ENCODE measurements around the gene MAP2K1. TPM values are rescaled to one million over a fixed set of nuclear protein-coding genes. Genes with fewer than 3 reads are reported as not detected.

The MAP2K1 gene
- total RNA-seq, 1 donor from 2014 or later, result 23.6 TPM

DNA sequence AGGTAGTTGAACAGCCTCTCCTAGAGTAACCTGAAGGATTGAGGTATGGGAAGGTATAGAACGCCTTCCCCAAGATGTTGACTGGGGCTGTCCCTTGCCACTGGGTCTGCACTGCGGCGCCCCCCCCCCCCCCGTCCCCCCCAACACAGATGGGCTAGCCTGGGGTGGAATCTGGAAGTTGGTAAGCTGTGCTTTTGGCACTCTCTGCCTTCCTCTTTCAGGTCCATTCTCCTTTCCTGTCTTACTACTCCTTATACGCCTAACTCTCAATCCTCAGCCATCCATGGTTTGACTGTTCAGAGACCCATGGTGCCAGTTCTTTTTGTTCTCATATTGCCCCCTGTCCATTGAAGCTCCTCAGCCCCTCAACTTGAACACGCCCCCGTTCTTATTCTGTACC lies 42.8 kb downstream of the MAP2K1 start:
- H3K27me3 ChIP-seq, result no peaks in the 10 kb centered on the region
- H3K4me3 ChIP-seq, result no peak overlapping the region
- H3K36me3 ChIP-seq, result no peaks in the 10 kb centered on the region
- no peaks in the 10 kb centered on the region for H3K9me3 ChIP-seq
- intact Hi-C loops (cut with DNase I), result no loop called here
- no peak for DNase-seq (ENCODE audit: extremely low spot score in 2 of 2)
- no peak for TF ChIP-seq CTCF (IDR thresholded peaks at IDR 0.05)
- TF ChIP-seq POLR2A (IDR thresholded peaks at IDR 0.05), result no peak
- no peak for TF ChIP-seq POLR2AphosphoS5 (IDR thresholded peaks at IDR 0.05; ENCODE audit: insufficient read depth in 1 of 2, low read depth in 1 of 2)
- H3K27ac ChIP-seq, result no peak overlapping the region
- no peaks in the 10 kb centered on the region for H3K4me1 ChIP-seq

DNA sequence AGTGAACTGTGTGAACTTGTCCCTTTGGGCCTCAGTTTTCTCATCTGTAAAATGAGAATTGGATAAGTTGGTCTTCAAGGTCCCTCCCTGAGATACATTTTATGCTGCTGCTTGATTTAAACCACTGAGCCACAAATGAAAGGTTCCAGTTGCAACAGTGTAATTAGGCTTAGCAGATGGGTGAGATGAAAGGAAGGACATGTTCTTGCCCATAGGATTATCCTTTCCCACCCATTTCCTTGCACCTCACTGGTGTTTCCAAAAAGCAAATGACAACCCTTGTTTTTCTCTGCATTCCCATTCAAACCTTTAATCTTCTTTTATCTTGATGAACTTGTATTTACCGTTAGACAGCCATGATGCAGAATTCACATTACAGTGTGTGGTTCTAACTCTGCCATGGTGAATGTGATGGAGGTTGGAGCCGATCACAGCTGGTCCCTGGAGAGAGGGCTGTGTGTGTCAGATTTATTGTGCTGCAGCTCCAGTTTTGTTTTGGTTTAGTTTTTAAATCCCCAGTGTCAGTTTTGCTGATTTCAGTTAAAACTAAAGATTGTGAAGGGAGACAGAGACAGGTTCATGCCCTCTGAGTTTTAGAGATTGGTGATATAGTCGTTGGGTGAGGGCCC lies 44.0 kb downstream of the MAP2K1 start:
- Histone ChIP-seq H3K4me3 (no peak overlapping the region), H3K4me1 (no peaks in the 10 kb centered on the region), H3K36me3 (no peaks in the 10 kb centered on the region), H3K27me3 (no peaks in the 10 kb centered on the region), H3K9me3 (no peaks in the 10 kb centered on the region), H3K27ac (no peak overlapping the region)
- intact Hi-C loops (cut with DNase I), result no loop called here
- DNase-seq (ENCODE audit: extremely low spot score in 2 of 2), result no peak
- no peak for TF ChIP-seq POLR2AphosphoS5 (IDR thresholded peaks at IDR 0.05; ENCODE audit: insufficient read depth in 1 of 2, low read depth in 1 of 2)
- no peak for TF ChIP-seq CTCF (IDR thresholded peaks at IDR 0.05)
- TF ChIP-seq POLR2A (IDR thresholded peaks at IDR 0.05), result no peak

DNA sequence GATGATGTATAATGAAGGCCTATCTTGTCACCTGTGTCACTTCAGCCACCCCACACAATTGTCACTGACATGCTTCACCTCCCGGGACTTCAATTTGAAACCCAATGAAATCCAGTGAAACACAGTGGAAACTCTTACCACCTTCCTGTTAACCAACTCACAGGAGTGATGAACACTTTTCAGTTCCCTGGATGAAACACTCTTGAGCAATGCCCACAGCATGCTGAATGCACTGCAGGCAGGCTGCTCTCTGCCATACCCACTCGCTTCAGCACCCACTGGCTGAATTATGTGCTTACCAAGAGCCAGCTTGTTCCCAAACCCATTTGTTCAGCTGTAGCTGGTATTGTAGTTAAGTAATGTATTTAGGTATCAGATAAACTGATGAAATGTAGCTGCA lies 47.0 kb downstream of the MAP2K1 start:
- TF ChIP-seq CTCF (IDR thresholded peaks at IDR 0.05), result no peak
- no peak for TF ChIP-seq POLR2AphosphoS5 (IDR thresholded peaks at IDR 0.05; ENCODE audit: insufficient read depth in 1 of 2, low read depth in 1 of 2)
- no peak for TF ChIP-seq POLR2A (IDR thresholded peaks at IDR 0.05)

DNA sequence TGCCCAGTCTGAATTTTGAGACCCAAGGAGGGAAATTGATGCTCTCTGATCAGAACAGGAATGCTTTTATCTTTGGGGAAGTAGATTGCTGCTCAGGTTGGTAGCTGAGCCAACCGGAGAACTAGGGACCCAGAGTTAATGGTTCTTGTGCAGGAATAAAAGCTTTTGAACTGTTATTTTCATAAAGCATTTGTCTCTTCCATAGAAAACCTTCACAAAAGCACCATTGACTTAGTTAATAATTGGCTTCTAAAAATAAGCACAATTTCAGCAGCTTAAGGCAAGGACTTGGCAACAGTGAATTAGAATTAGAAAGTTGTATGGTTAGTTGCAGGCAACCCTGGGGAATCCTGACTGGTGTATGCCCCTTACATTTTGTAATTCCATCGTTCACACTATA lies 53.8 kb downstream of the MAP2K1 start:
- H3K27me3 ChIP-seq, result no peaks in the 10 kb centered on the region
- H3K4me1 ChIP-seq, result no peaks in the 10 kb centered on the region
- no peaks in the 10 kb centered on the region for H3K9me3 ChIP-seq
- intact Hi-C loops (cut with DNase I), result no loop called here
- DNase-seq (ENCODE audit: extremely low spot score in 2 of 2), result no peak
- H3K36me3 ChIP-seq, result peaks cover 4 to 62% of the 10 kb centered on the region in 2 donors
- TF ChIP-seq POLR2AphosphoS5 (IDR thresholded peaks at IDR 0.05; ENCODE audit: insufficient read depth in 1 of 2, low read depth in 1 of 2) (no peak), POLR2A (IDR thresholded peaks at IDR 0.05) (no peak), CTCF (IDR thresholded peaks at IDR 0.05) (no peak)
- no peak overlapping the region for H3K4me3 ChIP-seq
- no peak overlapping the region for H3K27ac ChIP-seq

More for the DNA sequence above, 47.0 kb downstream of the MAP2K1 start:
- H3K4me1 ChIP-seq, result no peaks in the 10 kb centered on the region
- H3K9me3 ChIP-seq, result no peaks in the 10 kb centered on the region
- intact Hi-C loops (cut with DNase I), result no loop called here
- H3K36me3 ChIP-seq, result peaks cover 0 to 19% of the 10 kb centered on the region in 2 donors
- H3K27me3 ChIP-seq, result no peaks in the 10 kb centered on the region
- no peak for DNase-seq (ENCODE audit: extremely low spot score in 2 of 2)
- H3K27ac ChIP-seq, result no peak overlapping the region
- no peak overlapping the region for H3K4me3 ChIP-seq

- H3K4me3 ChIP-seq, result no peak overlapping the region
- DNase-seq (ENCODE audit: extremely low spot score in 2 of 2), result no peak
- H3K27ac ChIP-seq, result no peak overlapping the region
- no peaks in the 10 kb centered on the region for H3K9me3 ChIP-seq
- TF ChIP-seq POLR2AphosphoS5 (IDR thresholded peaks at IDR 0.05; ENCODE audit: insufficient read depth in 1 of 2, low read depth in 1 of 2) (no peak), CTCF (IDR thresholded peaks at IDR 0.05) (no peak)
- H3K4me1 ChIP-seq, result no peaks in the 10 kb centered on the region
- no peaks in the 10 kb centered on the region for H3K36me3 ChIP-seq
- intact Hi-C loops (cut with DNase I), result no loop called here
- H3K27me3 ChIP-seq, result no peaks in the 10 kb centered on the region
Measured at GRCh38 chr15:66452420-66452819, 65.7 kb downstream of the MAP2K1 start.
